ENCODE results near the gene EXOC6B. TPM values are rescaled to one million over a fixed set of nuclear protein-coding genes. Genes with fewer than 3 reads are reported as not detected.

Gene EXOC6B
- total RNA-seq, 1 donor from 2014 or later, result 35.2 TPM

GRCh38 chr2:72689579-72690195 lies 136.1 kb downstream of the EXOC6B start:
- TF ChIP-seq CTCF (IDR thresholded peaks at IDR 0.05), result no peak
- intact Hi-C loops (cut with DNase I), result no loop called here
- H3K4me1 ChIP-seq, result peaks cover 7% of the 10 kb centered on the region

GRCh38 chr2:72685638-72686213 lies 140.1 kb downstream of the EXOC6B start:
- no peak for DNase-seq
- H3K4me1 ChIP-seq, result no peaks in the 10 kb centered on the region

More at GRCh38 chr2:72689579-72690195, 136.1 kb downstream of the EXOC6B start:
- no peaks in the 10 kb centered on the region for H3K27me3 ChIP-seq
- ATAC-seq (no peak), DNase-seq (no peak)
- no peaks in the 10 kb centered on the region for H3K9me3 ChIP-seq
- no peak overlapping the region for H3K27ac ChIP-seq
- H3K4me3 ChIP-seq, result no peak overlapping the region
- H3K36me3 ChIP-seq, result no peaks in the 10 kb centered on the region

GRCh38 chr2:72682061-72682460 lies 143.8 kb downstream of the EXOC6B start:
- H3K27ac ChIP-seq, result no peak overlapping the region
- DNase-seq, result no peak
- peaks cover 6% of the 10 kb centered on the region for H3K4me1 ChIP-seq
- intact Hi-C loops (cut with DNase I), result no loop called here
- H3K4me3 ChIP-seq, result no peak overlapping the region
- no peaks in the 10 kb centered on the region for H3K9me3 ChIP-seq
- H3K27me3 ChIP-seq, result no peaks in the 10 kb centered on the region
- no peaks in the 10 kb centered on the region for H3K36me3 ChIP-seq
- TF ChIP-seq CTCF (IDR thresholded peaks at IDR 0.05), result no peak
- no peak for ATAC-seq

More at GRCh38 chr2:72685638-72686213, 140.1 kb downstream of the EXOC6B start:
- no peak for TF ChIP-seq CTCF (IDR thresholded peaks at IDR 0.05)
- intact Hi-C loops (cut with DNase I), result no loop called here
- Histone ChIP-seq H3K27ac (no peak overlapping the region), H3K4me3 (no peak overlapping the region), H3K27me3 (no peaks in the 10 kb centered on the region), H3K36me3 (no peaks in the 10 kb centered on the region), H3K9me3 (no peaks in the 10 kb centered on the region)
- ATAC-seq, result no peak

- no peak for TF ChIP-seq CTCF (IDR thresholded peaks at IDR 0.05)
- Histone ChIP-seq H3K4me3 (no peak overlapping the region), H3K36me3 (no peaks in the 10 kb centered on the region), H3K4me1 (peaks cover 8% of the 10 kb centered on the region), H3K9me3 (no peaks in the 10 kb centered on the region), H3K27ac (no peak overlapping the region), H3K27me3 (no peaks in the 10 kb centered on the region)
- no peak for DNase-seq
- no peak for ATAC-seq
- intact Hi-C loops (cut with DNase I), result no loop called here
Measured at GRCh38 chr2:72681016-72681995, 144.5 kb downstream of the EXOC6B start.

GRCh38 chr2:72678024-72678423 lies 147.8 kb downstream of the EXOC6B start:
- TF ChIP-seq CTCF (IDR thresholded peaks at IDR 0.05), result no peak
- Histone ChIP-seq H3K27me3 (no peaks in the 10 kb centered on the region), H3K4me3 (no peak overlapping the region), H3K4me1 (peaks cover 11% of the 10 kb centered on the region), H3K9me3 (no peaks in the 10 kb centered on the region), H3K27ac (no peak overlapping the region), H3K36me3 (no peaks in the 10 kb centered on the region)
- ATAC-seq (no peak), DNase-seq (no peak)
- intact Hi-C loops (cut with DNase I), result no loop called here

Data from upper lobe of right lung (tissue), 1 donor.